ENCODE measurements around the gene KCNB1. TPM values are rescaled to one million over a fixed set of nuclear protein-coding genes. Genes with fewer than 3 reads are reported as not detected.

The KCNB1 gene
- total RNA-seq, 1 experiment from 2014 or later: 0.04 TPM

GRCh38 chr20:49330701-49331615 is 151.5 kb downstream of the KCNB1 start:
- no peak for DNase-seq
- no TSS peak for BruUV-seq (replicated peaks)
- intact Hi-C loops (cut with micrococcal nuclease; ENCODE audit: unreplicated experiment): loop anchor here (5.0 to 10.0 kb wide), 2 partner anchors 596 to 844 kb away; no protein-coding TSS in a partner anchor
- Histone ChIP-seq H3K4me1 (replicated peaks; ENCODE audit: insufficient read depth) (no peaks in the 10 kb centered on the region), H3K4me2 (no peak overlapping the region), H3K9me3 (ENCODE audit: insufficient read depth, low read depth) (no peaks in the 10 kb centered on the region), H3K27me3 (ENCODE audit: insufficient read depth, low read depth) (peaks cover 35% of the 10 kb centered on the region), H3K27ac (no peak overlapping the region), H3K36me3 (ENCODE audit: low read depth) (no peaks in the 10 kb centered on the region), H4K20me1 (ENCODE audit: insufficient read depth) (no peaks in the 10 kb centered on the region), H3K9me2 (ENCODE audit: insufficient read depth) (no peaks in the 10 kb centered on the region), H3K79me2 (ENCODE audit: low read depth) (no peaks in the 10 kb centered on the region), H2AFZ (no peak overlapping the region), H3F3A (ENCODE audit: insufficient read depth, low read depth) (no peaks in the 10 kb centered on the region), H3K4me3 (no peak overlapping the region)
- CTCF ChIA-PET: interaction anchor here (0.7 kb wide), 2 partner anchors 201 to 209 kb away, joined by 3 to 6 read pairs; no protein-coding TSS in a partner anchor
- POLR2A ChIA-PET (ENCODE audit: unreplicated experiment): interaction anchor here (0.6 kb wide), 1 partner anchor 1186 kb away, joined by 8 read pairs; no protein-coding TSS in a partner anchor
- no peak for TF ChIP-seq CTCF (conservative IDR thresholded peaks at IDR 0.05)
- no peak for TF ChIP-seq EZH2 (IDR thresholded peaks at IDR 0.05; ENCODE audit: low read depth)

DNA sequence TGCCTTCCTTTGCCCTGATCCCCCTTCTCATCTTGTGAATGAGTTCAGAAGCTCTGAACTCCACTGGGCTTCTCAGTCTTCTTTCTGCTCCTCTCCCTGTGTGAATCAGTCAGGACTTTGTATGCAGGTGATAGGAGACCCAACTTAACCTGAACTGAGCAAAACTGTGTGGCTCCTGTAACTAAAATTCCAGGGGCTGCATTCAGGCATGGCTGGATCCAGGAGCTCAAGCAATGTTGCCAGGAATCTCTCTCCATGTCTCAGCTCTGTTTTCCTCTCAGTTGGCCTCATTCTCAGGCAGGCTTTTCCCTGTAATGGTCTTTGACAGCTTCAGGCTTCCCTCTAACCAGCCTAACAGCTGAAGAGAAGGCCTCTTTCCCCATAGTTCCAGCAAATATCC is 153.7 kb downstream of the KCNB1 start:
- H3K4me1 ChIP-seq (replicated peaks; ENCODE audit: insufficient read depth): no peaks in the 10 kb centered on the region
- BruUV-seq (replicated peaks): no TSS peak
- H3K4me3 ChIP-seq: no peak overlapping the region
- no peaks in the 10 kb centered on the region for H3K9me3 ChIP-seq (ENCODE audit: insufficient read depth, low read depth)
- H4K20me1 ChIP-seq (ENCODE audit: insufficient read depth): no peaks in the 10 kb centered on the region
- DNase-seq: no peak
- H2AFZ ChIP-seq: no peak overlapping the region
- H3K9me2 ChIP-seq (ENCODE audit: insufficient read depth): no peaks in the 10 kb centered on the region
- intact Hi-C loops (cut with micrococcal nuclease; ENCODE audit: unreplicated experiment): no loop called here
- TF ChIP-seq CTCF (conservative IDR thresholded peaks at IDR 0.05): no peak
- TF ChIP-seq EZH2 (IDR thresholded peaks at IDR 0.05; ENCODE audit: low read depth): no peak
- no peaks in the 10 kb centered on the region for H3F3A ChIP-seq (ENCODE audit: insufficient read depth, low read depth)
- no peak overlapping the region for H3K27ac ChIP-seq
- H3K36me3 ChIP-seq (ENCODE audit: low read depth): no peaks in the 10 kb centered on the region
- CTCF ChIA-PET: interaction anchor here (0.6 kb wide), 1 partner anchor 775 kb away, joined by 17 read pairs; no protein-coding TSS in a partner anchor
- H3K79me2 ChIP-seq (ENCODE audit: low read depth): no peaks in the 10 kb centered on the region
- H3K27me3 ChIP-seq (ENCODE audit: insufficient read depth, low read depth): peaks cover 40% of the 10 kb centered on the region
- POLR2A ChIA-PET (ENCODE audit: unreplicated experiment): interaction anchor here (0.6 kb wide), 2 partner anchors 33 to 160 kb away, joined by 3 to 4 read pairs; no protein-coding TSS in a partner anchor
- no peak overlapping the region for H3K4me2 ChIP-seq

DNA sequence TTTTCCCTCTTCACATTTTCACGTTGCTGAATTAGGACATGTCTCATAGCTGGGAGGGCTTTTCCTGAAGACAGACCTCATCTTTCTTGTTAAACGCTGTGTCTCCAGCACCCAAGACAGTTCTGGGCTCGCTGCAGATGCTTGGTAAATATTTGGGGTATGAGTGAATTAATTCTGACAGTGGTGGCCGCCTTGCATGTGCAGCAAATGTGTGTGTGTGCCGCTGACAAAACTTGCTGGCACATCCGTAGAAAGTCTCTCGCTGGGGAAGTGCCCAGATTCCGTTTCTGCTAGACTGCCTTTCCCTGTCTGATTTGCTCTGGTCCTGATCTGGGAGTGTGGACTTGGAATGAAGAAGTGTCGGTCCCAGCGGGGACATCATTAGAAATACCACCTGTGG is 156.4 kb downstream of the KCNB1 start:
- no TSS peak for BruUV-seq (replicated peaks)
- POLR2A ChIA-PET (ENCODE audit: unreplicated experiment): no interaction called here
- Histone ChIP-seq H3K27me3 (ENCODE audit: insufficient read depth, low read depth) (peaks cover 36% of the 10 kb centered on the region), H3K9me3 (ENCODE audit: insufficient read depth, low read depth) (no peaks in the 10 kb centered on the region), H3K36me3 (ENCODE audit: low read depth) (no peaks in the 10 kb centered on the region), H3K4me1 (replicated peaks; ENCODE audit: insufficient read depth) (no peaks in the 10 kb centered on the region), H3K27ac (no peak overlapping the region), H4K20me1 (ENCODE audit: insufficient read depth) (no peaks in the 10 kb centered on the region), H3K4me3 (no peak overlapping the region), H3K9me2 (ENCODE audit: insufficient read depth) (no peaks in the 10 kb centered on the region), H2AFZ (no peak overlapping the region), H3F3A (ENCODE audit: insufficient read depth, low read depth) (no peaks in the 10 kb centered on the region), H3K4me2 (no peak overlapping the region), H3K79me2 (ENCODE audit: low read depth) (no peaks in the 10 kb centered on the region)
- TF ChIP-seq CTCF (conservative IDR thresholded peaks at IDR 0.05) (no peak), EZH2 (IDR thresholded peaks at IDR 0.05; ENCODE audit: low read depth) (no peak)
- CTCF ChIA-PET: no interaction called here
- DNase-seq: no peak
- intact Hi-C loops (cut with micrococcal nuclease; ENCODE audit: unreplicated experiment): no loop called here

Data from PC-9 (cell line).